Neuronal stem cell (in vitro differentiated cells): Measurements from ENCODE around the gene AGPAT1.

Source experiments
- DNase-seq: peaks from one replicate; pipeline ENCODE4 v3.0.0-alpha.2; 2013; ENCODE audit warnings: low spot score
- H2AFZ ChIP-seq: one replicate; pipeline ENCODE4 v1.6.1; 2013; ENCODE audit warnings: mild to moderate bottlenecking, low read length, inconsistent platforms
- H2AK5ac ChIP-seq: 2 replicates; pipeline ENCODE4 v1.6.1; 2013; ENCODE audit warnings: low read depth, mild to moderate bottlenecking, inconsistent platforms, low read length, moderate library complexity, mixed read lengths
- H2BK120ac ChIP-seq: 2 replicates; pipeline ENCODE4 v1.6.1; 2013; ENCODE audit warnings: low read depth, mild to moderate bottlenecking, inconsistent platforms, low read length, moderate library complexity, mixed read lengths
- H2BK12ac ChIP-seq: one replicate; pipeline ENCODE4 v1.6.1; 2013; ENCODE audit warnings: low read length, inconsistent platforms
- H2BK15ac ChIP-seq: 2 replicates; pipeline ENCODE4 v1.6.1; 2013; ENCODE audit warnings: mild to moderate bottlenecking, low read length, inconsistent platforms, mixed read lengths
- H2BK5ac ChIP-seq: one replicate; pipeline ENCODE4 v1.6.1; 2013; ENCODE audit warnings: inconsistent platforms, mild to moderate bottlenecking, low read length, moderate library complexity
- H3K14ac ChIP-seq: one replicate; pipeline ENCODE4 v1.6.1; 2013; ENCODE audit warnings: low read length, inconsistent platforms
- H3K18ac ChIP-seq: 2 replicates; pipeline ENCODE4 v1.6.1; 2013; ENCODE audit warnings: low read length, inconsistent platforms
- H3K23ac ChIP-seq: 2 replicates; pipeline ENCODE4 v1.6.1; 2013; ENCODE audit warnings: low read depth, mild to moderate bottlenecking, mixed read lengths, low read length, inconsistent platforms; ENCODE audit not compliant: poor library complexity
- H3K27ac ChIP-seq: replicated peaks from 3 replicates; pipeline ENCODE4 v1.5.1; 2013; ENCODE audit warnings: low read length, inconsistent platforms
- H3K27me3 ChIP-seq, 3 experiments: 2 replicates each; pipeline ENCODE4 v1.6.1; 2013; ENCODE audit warnings: low read length in 3 of 3, mild to moderate bottlenecking in 2 of 3, inconsistent platforms in 1 of 3, low read depth in 1 of 3, mixed read lengths in 1 of 3, moderate library complexity in 1 of 3; ENCODE audit not compliant: control insufficient read depth in 3 of 3, insufficient read depth in 3 of 3
- H3K36me3 ChIP-seq, 2 donors: replicated peaks in 1 of 2; 2 replicates each; pipeline ENCODE4 v1.6.1; 2013; ENCODE audit warnings: low read length in 2 of 2; ENCODE audit not compliant: control insufficient read depth in 2 of 2, insufficient read depth in 2 of 2
- H3K4ac ChIP-seq: 2 replicates; pipeline ENCODE4 v1.6.1; 2013; ENCODE audit warnings: inconsistent platforms, mild to moderate bottlenecking, low read length, moderate library complexity
- H3K4me1 ChIP-seq, 2 donors: 1 replicate in 1 of 2; 2 replicates in 1 of 2; pipeline ENCODE4 v1.6.1; 2013; ENCODE audit warnings: low read length in 2 of 2, low read depth in 1 of 2; ENCODE audit not compliant: control insufficient read depth in 2 of 2, insufficient read depth in 1 of 2
- H3K4me2 ChIP-seq: one replicate; pipeline ENCODE4 v1.6.1; 2013; ENCODE audit warnings: mild to moderate bottlenecking, low read length, inconsistent platforms; ENCODE audit not compliant: insufficient read depth, poor library complexity, severe bottlenecking
- H3K4me3 ChIP-seq, 2 donors: 2 replicates each; pipeline ENCODE4 v1.5.1; 2013; ENCODE audit warnings: low read length in 2 of 2, mild to moderate bottlenecking in 2 of 2, inconsistent platforms in 1 of 2, moderate library complexity in 1 of 2
- H3K79me1 ChIP-seq: one replicate; pipeline ENCODE4 v1.6.1; 2013; ENCODE audit warnings: low read depth, mild to moderate bottlenecking, inconsistent platforms, low read length, moderate library complexity
- H3K9ac ChIP-seq: one replicate; pipeline ENCODE4 v1.6.1; 2013; ENCODE audit warnings: mild to moderate bottlenecking, low read depth, low read length, inconsistent platforms; ENCODE audit not compliant: poor library complexity
- H3K9me3 ChIP-seq, 2 donors: replicated peaks in 1 of 2; 2 replicates each; pipeline versions ENCODE3 to v1.6.1; 2013; ENCODE audit warnings: low read length in 2 of 2, mild to moderate bottlenecking in 2 of 2, inconsistent platforms in 1 of 2, low read depth in 1 of 2, mixed read lengths in 1 of 2, moderate library complexity in 1 of 2; ENCODE audit not compliant: control insufficient read depth in 2 of 2, insufficient read depth in 1 of 2
- H4K8ac ChIP-seq: one replicate; pipeline ENCODE4 v1.6.1; 2013; ENCODE audit warnings: low read depth, mild to moderate bottlenecking, inconsistent platforms, low read length, moderate library complexity
- H4K91ac ChIP-seq: one replicate; pipeline ENCODE4 v1.6.1; 2013; ENCODE audit warnings: low read length, low read depth, mild to moderate bottlenecking, inconsistent platforms; ENCODE audit not compliant: poor library complexity
- WGBS, 2 donors: extraction: QIAGEN DNeasy Blood & Tissue Kit; methylation state at CpG; one replicate each; pipeline ENCODE4 v1.1.7; 2013; ENCODE audit warnings: missing lambda C conversion rate in 2 of 2, mixed read lengths in 1 of 2; ENCODE audit not compliant: insufficient read length in 2 of 2, insufficient replicate concordance in 1 of 2; ENCODE audit errors: extremely low coverage in 2 of 2; 5-methylcytosine and 5-hydroxymethylcytosine counted together

Gene AGPAT1

DNA sequence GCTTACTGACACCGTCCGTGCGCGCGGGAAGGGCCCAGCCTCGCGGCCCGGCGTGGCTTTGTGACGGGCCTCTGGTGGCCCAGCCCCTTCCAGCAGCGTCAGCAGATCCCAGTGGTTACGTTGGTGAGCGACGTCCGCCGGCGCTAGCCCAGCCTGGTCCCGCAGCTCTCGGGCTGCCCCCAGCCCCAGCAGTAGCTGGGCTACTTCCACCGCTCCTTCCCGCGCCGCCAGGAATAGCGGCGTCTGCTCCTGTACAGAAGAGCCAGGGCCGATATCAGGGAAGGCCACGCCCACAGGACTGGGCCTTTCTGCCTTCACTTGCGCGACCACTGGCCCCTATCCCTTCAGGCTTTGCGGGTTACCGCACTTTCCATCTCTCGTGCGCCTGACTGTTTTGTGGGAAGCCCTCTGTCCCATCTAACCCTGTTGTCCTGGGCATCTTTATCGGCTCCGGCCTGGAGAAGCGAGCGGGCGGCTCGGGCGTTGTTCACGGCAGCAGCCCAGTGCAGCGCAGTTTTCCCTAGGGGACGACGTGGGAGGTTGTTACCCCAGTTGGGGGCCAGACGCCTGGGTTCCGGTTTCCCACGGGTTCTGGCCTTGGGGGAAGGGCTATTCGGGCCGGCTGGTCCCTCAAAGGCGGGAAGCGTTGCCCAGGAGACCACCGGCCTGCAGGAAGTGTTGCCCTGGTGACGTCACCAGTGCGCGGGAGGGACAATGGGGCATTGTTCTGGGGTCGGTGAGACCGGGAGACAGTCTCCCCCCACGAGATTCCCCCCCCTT lies 20.2 kb upstream of the AGPAT1 start:
- peak overlapping the region; percentile 100 for H2BK5ac ChIP-seq
- H3K9me3 ChIP-seq: no peaks in the 10 kb centered on the region
- no peaks in the 10 kb centered on the region for H3K79me1 ChIP-seq

DNA sequence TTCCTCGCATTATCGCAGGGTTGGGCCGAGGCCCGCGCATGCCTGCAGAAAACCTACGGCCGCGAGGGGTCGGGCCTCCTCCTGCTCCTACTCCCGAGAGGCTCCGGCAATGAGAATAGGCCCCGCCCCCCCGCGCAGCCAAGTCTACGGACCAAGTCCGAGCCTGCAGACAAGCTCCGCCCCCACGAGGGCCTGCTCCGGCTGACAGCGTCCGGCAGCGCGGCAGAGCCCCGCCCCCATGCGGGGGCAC lies 19.7 kb upstream of the AGPAT1 start:
- no peak overlapping the region for H4K8ac ChIP-seq
- H3K27ac ChIP-seq: peak overlapping the region; percentile 100
- H2AFZ ChIP-seq: no peak overlapping the region
- H3K9ac ChIP-seq: no peak overlapping the region
- peak overlapping the region; percentile 100 for H2BK5ac ChIP-seq
- H3K4me1 ChIP-seq: peaks cover 32 to 33% of the 10 kb centered on the region in 2 donors
- WGBS, 2 donors: no CpG with 5 or more reads among the region's 25 CpGs
- H3K9me3 ChIP-seq: no peaks in the 10 kb centered on the region
- peak overlapping the region in 1 of 2 donors; percentile 61 for H3K4me3 ChIP-seq
- H3K36me3 ChIP-seq: no peaks in the 10 kb centered on the region
- H3K79me1 ChIP-seq: no peaks in the 10 kb centered on the region
- no peak overlapping the region for H3K18ac ChIP-seq
- no peak overlapping the region for H2BK120ac ChIP-seq
- no peaks in the 10 kb centered on the region for H3K27me3 ChIP-seq
- H2BK15ac ChIP-seq: no peak overlapping the region
- H3K14ac ChIP-seq: no peak overlapping the region
- no peak overlapping the region for H2AK5ac ChIP-seq
- no peak overlapping the region for H3K4me2 ChIP-seq
- H3K4ac ChIP-seq: no peak overlapping the region
- DNase-seq: peak; percentile 100
- no peak overlapping the region for H2BK12ac ChIP-seq
- no peak overlapping the region for H4K91ac ChIP-seq
- peak overlapping the region; percentile 100 for H3K23ac ChIP-seq

More for the DNA sequence above, 20.2 kb upstream of the AGPAT1 start:
- peak overlapping the region; percentile 97 for H4K8ac ChIP-seq
- H3K4me2 ChIP-seq: peak overlapping the region; percentile 89
- no peaks in the 10 kb centered on the region for H3K27me3 ChIP-seq
- H3K4me3 ChIP-seq: peak overlapping the region; percentile 61 to 92
- peak overlapping the region; percentile 100 for H3K18ac ChIP-seq
- WGBS, 2 donors: no CpG with 5 or more reads among the region's 58 CpGs
- no peak overlapping the region for H3K14ac ChIP-seq
- peak overlapping the region; percentile 100 for H3K9ac ChIP-seq
- peak overlapping the region; percentile 93 for H2BK120ac ChIP-seq
- peaks cover 28 to 30% of the 10 kb centered on the region in 2 donors for H3K4me1 ChIP-seq
- H3K36me3 ChIP-seq: no peaks in the 10 kb centered on the region
- peak overlapping the region; percentile 98 for H2BK12ac ChIP-seq
- H3K4ac ChIP-seq: peak overlapping the region; percentile 100
- peak overlapping the region; percentile 99 for H4K91ac ChIP-seq
- peak overlapping the region; percentile 100 for H2AK5ac ChIP-seq
- H3K23ac ChIP-seq: peak overlapping the region; percentile 100
- DNase-seq: peak; percentile 84
- peak overlapping the region; percentile 100 for H3K27ac ChIP-seq
- H2AFZ ChIP-seq: peak overlapping the region; percentile 79
- H2BK15ac ChIP-seq: peak overlapping the region; percentile 100

GRCh38 chr6:32194825-32195651 lies 19.2 kb upstream of the AGPAT1 start:
- H3K9ac ChIP-seq: no peak overlapping the region
- peak overlapping the region; percentile 100 for H3K23ac ChIP-seq
- H3K9me3 ChIP-seq: no peaks in the 10 kb centered on the region
- no peak overlapping the region for H2BK12ac ChIP-seq
- H3K36me3 ChIP-seq: no peaks in the 10 kb centered on the region
- H3K4ac ChIP-seq: no peak overlapping the region
- WGBS, 2 donors: no CpG with 5 or more reads among the region's 15 CpGs
- H2AFZ ChIP-seq: no peak overlapping the region
- H2BK15ac ChIP-seq: no peak overlapping the region
- DNase-seq: no peak
- H4K8ac ChIP-seq: no peak overlapping the region
- peak overlapping the region; percentile 24 for H3K18ac ChIP-seq
- H3K4me3 ChIP-seq: peak overlapping the region; percentile 51 to 64
- no peak overlapping the region for H3K14ac ChIP-seq
- H3K27me3 ChIP-seq: no peaks in the 10 kb centered on the region
- H2AK5ac ChIP-seq: no peak overlapping the region
- H4K91ac ChIP-seq: no peak overlapping the region
- no peak overlapping the region for H2BK120ac ChIP-seq
- H3K27ac ChIP-seq: peak overlapping the region; percentile 92
- H3K79me1 ChIP-seq: no peaks in the 10 kb centered on the region
- peaks cover 31 to 37% of the 10 kb centered on the region in 2 donors for H3K4me1 ChIP-seq
- no peak overlapping the region for H2BK5ac ChIP-seq
- peak overlapping the region; percentile 53 for H3K4me2 ChIP-seq

- Histone ChIP-seq H3K27ac (no peak overlapping the region), H3K4ac (no peak overlapping the region), H3K23ac (no peak overlapping the region), H4K91ac (no peak overlapping the region), H3K36me3 (no peaks in the 10 kb centered on the region), H2AFZ (no peak overlapping the region), H3K14ac (no peak overlapping the region), H3K4me2 (no peak overlapping the region), H3K9me3 (no peaks in the 10 kb centered on the region), H2AK5ac (peak overlapping the region; percentile 47), H2BK5ac (no peak overlapping the region), H2BK12ac (peak overlapping the region; percentile 2), H2BK120ac (no peak overlapping the region), H3K27me3 (no peaks in the 10 kb centered on the region), H3K18ac (no peak overlapping the region), H3K79me1 (no peaks in the 10 kb centered on the region), H4K8ac (no peak overlapping the region), H2BK15ac (no peak overlapping the region), H3K4me1 (peaks cover 31 to 37% of the 10 kb centered on the region in 2 donors), H3K9ac (no peak overlapping the region), H3K4me3 (peak overlapping the region in 1 of 2 donors; percentile 51)
- WGBS, 2 donors: no CpG with 5 or more reads among the region's 4 CpGs
- no peak for DNase-seq
Measured at GRCh38 chr6:32194388-32194787, 18.5 kb upstream of the AGPAT1 start.
